ENCODE measurements around the gene RNF126.
A peak's percentile ranks its signal among the peaks of the same experiment; 100 is the strongest.

RNF126 gene

GRCh38 chr19:645912-646778, 16.9 kb downstream of the RNF126 start:
- DNase-seq: no peak

GRCh38 chr19:644789-645188, 18.2 kb downstream of the RNF126 start:
- no peak for DNase-seq

- DNase-seq: no peak
Observed at GRCh38 chr19:644363-644762, 18.7 kb downstream of the RNF126 start.

DNA sequence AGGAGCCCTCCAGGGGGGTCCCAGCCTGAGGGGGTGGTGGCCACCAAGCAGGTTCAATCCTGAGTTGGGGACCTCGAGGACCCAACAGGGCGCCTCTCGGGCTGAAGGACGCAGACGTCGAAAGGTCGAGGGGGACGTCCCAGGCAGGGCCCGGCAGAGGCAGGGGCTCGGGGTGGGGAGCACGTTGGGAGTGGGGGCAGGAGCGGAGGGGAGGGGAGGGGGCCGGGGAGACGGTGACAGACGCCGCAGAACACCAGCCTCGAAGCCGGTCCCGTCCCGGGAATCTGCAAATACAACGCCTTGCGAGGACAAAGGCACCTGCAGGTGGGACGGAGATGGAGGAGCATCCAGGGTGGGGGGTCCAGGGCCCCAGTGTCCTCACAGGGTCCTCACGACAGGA, 19.3 kb downstream of the RNF126 start:
- no peak for DNase-seq

- no peak for DNase-seq
Observed at GRCh38 chr19:642767-643727, 20.0 kb downstream of the RNF126 start.

DNA sequence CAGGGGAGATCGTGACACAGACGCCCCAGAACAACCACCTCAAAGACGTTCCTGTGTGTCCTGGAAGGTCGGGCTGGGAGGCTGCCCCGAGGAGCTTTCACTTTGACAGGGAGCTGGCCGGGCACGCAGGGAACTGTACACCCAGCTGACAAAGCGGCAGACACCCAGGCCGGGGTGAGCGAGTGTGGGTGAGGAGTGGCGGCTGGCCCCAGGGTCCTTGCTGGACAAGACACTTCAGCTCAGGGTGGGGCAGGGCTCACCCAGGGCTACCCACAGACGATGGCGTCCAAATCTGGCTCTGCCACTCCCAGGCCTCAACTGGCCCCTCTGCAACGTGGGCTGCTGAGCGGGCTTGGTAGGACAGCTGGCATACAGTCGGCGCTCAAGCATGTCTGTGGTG, 21.3 kb downstream of the RNF126 start:
- no peak for DNase-seq

- no peak for DNase-seq
Observed at GRCh38 chr19:640606-641189, 22.3 kb downstream of the RNF126 start.

DNA sequence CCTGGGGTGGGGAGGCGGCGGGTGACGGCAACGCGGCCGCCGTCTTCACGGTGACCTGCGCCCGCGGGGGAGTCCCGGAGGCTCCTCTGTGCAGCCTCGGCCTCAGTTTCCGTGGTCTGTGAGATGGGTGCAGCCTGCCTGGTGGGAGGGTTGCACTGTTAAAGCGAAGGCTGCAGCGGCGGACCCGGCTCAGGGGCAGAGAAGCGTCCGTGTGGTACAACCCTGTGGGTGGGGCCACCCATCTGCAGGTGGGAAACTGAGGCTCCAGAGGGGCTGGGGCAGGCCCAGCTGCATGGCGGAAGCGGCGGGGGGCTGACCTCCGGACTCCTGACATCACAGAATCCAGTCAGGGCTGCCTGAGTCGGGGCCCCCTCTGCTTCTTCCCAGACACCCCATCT, 22.9 kb downstream of the RNF126 start:
- DNase-seq: no peak

DNA sequence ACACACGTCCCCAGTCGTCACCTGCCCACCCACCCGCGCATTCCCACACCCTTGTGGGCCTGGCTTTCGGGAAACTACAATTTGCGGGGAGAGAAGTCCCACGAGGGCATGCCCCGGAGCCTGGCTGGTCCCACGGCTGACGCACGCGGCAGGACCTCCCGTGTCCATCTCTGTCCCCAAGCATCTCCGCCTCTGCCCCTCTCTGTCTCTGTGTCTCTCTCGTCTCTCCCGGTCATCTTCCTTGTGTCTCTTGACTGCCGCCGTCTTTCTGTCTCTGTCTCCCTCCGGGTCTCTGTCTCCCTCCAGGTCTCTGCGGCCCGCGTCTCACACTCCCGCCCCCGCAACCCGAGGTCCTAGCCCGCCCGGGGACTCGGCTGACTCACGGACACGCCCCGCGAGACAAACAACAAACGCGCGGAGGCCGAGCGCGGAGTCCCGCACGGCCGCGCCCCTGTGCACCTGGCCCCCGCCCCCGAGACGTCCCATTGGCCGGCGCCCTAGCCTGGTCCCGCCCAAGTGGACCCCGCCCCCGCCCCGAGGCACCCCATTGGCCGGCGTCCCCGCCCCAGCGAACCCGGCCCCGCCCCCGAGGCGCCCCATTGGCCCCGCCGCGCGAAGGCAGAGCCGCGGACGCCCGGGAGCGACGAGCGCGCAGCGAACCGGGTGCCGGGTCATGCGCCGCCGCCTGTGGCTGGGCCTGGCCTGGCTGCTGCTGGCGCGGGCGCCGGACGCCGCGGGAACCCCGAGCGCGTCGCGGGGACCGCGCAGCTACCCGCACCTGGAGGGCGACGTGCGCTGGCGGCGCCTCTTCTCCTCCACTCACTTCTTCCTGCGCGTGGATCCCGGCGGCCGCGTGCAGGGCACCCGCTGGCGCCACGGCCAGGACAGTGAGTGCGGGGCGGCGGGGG, 23.5 kb downstream of the RNF126 start, which contains the start of gene FGF22:
Gene FGF22, plus strand, starts transcription at position 627 of the 908 bp plus-strand sequence. Its CDS starts 47 bp downstream, at position 674.
- DNase-seq: peak; percentile 76

- DNase-seq: no peak
Observed at GRCh38 chr19:638906-639252, 24.1 kb downstream of the RNF126 start.

DNA sequence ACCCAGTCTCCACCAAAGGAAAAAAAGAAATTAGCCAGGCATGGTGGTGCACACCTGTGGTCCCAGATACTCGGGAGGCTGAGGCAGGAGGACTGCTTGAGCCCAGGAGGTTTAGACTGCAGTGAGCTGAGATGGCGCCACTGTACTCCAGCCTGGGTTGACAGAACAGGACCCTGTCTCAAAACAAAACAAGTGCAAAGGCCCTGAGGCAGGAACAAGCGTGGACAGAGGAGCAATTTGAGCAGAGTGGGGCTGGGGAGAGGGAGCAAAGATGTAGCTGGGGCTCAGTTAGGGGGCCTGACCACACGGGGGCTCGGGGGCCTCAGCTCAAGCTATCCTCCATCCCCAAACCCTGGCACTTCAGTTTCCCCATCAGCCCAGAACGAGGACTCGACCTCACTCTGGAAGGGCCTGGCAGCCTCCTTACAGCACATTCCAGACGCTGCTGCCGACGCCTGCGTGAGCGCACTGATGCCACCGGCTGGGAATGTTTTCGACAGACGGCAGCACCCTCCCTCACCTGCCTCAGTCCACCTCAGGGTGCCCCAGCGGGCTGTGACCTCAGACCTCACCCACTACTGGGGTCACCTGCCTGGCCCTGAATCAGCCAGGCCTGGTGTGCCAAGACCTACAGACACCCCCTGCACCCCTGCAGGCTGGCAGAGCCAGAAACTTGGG, 27.9 kb downstream of the RNF126 start:
- DNase-seq: no peak

GRCh38 chr19:633786-634639, 29.0 kb downstream of the RNF126 start:
- DNase-seq: no peak

DNA sequence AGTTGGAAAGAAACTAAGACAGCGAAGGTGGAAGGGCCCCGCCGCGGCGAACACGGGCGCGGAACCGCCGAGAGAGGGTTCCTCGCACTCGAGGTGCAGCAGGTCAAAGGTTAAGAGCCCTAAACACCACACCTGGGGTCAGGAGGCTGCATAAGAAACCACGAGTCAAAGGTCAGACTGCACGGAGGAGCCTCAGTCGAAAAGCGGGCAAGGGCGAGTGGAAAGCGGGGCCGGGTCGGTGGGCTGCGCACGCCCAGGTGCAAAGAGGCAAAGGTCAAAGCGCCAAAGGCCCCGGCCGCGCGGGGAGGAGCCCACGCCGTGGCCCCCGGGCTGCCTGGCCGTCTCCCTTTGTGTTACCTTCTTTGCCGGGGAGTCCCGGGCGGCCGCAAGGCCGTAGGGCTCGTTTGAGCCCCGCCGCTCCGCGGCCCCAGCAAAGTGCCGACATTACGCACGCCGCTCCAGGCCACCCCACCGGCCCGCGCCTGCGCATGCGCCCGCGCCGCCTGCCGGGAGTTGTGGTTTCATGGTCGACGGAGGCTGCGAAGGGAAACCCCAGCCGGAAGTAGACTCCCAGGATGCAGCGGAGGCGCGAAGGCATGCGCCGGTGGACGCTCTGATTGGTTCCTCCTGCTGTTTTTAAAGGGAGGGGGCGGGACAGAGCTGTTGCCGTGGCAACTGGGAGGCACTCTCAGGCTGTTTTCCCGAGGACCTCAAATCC, 29.8 kb downstream of the RNF126 start, which contains the start of gene POLRMT:
Gene POLRMT, minus strand, starts transcription at position 470 of the 718 bp plus-strand sequence. Its CDS starts 25 bp downstream, at position 445.
- DNase-seq: peak; percentile 96

DNA sequence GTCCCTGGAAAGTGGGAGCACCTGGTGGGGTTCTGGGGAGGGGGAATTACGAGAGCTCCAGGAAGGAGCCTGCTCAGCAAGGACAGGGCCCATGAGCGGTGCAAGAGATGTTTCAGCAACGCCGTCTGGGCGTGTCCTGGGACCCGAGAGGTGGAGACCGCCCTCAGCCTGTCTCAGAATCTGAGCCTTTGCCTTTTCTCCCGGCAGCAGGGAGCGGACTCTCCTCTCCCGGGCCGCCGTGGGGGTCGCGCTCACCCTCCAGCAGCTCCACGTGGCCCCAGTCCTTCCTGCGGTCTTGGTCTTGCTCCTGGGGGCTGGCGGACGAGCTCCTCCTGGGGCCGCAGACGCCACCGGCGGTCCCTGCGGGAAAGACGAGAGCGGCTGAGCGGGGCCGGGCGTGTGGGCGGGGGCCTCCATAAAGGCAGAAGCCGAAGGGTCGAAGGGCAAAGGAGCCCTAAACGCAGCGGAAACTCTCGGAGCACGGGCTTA, 30.4 kb downstream of the RNF126 start:
- peak; percentile 17 for DNase-seq

DNA sequence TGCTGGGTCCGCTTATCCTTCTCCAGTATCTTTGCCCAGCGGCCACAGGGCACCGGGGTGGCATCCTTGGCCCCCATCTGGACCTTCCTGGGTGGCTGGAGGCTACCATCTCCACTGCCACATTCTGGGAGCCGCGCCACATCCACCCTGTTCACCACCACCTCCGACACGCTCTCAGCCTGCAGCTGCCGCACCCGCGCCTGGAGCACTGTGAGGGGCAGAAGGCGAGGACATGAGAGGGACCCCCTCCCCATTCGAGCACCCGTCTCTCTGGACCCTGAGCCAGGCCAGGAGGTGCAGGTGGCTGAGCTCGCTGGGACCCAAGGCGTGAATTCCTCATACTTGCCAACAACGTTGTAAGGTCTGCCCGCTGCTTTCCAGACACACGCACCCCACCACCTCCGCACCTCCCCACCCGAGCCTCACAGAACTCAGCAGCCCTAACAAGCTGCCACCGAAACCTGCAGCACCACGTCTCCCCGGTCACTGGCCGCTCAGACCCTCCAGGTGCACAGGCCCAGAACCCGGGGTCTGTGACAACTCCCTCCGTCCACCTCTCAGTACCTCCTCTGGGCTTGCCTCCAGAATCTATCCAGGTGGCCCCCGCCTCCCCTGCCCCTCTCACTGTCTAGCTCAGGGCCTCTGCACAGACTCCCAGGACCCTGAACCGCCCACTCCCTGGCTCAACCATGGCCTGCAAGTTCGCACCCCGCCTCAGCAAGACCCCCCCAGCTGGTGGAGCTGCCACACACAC, 32.9 kb downstream of the RNF126 start:
- no peak for DNase-seq

GRCh38 chr19:629515-629914, 33.5 kb downstream of the RNF126 start:
- peak; percentile 37 for DNase-seq

DNA sequence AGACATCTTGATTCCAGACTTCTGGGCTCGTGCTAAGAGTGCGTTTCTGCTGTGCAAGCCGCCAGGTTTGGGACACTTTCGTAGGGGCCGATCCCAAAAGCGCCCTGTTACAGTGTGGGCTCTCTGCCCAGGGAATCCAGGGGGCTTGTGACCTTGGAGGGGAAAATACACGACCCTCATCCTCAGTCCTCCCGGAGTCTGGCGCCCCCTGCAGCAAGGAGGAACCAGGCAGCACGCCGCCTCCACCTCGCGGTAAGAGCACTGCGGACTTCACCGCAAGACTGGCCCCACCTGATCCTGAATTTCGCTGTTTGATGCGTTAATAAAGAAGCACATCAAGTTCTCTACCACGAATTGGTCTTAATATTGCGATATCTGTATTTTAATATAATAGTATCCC, 34.8 kb downstream of the RNF126 start:
- no peak for DNase-seq

- DNase-seq: peak; percentile 14
Observed at GRCh38 chr19:626566-626965, 36.4 kb downstream of the RNF126 start.

GRCh38 chr19:625257-625656, 37.8 kb downstream of the RNF126 start:
- DNase-seq: no peak
